PC-9 (cell line): ENCODE data around the gene TCTN3.
"Not testable (repeated sequence)": the region's sequence is repeated elsewhere in the genome, so short reads cannot be mapped to it uniquely, and the experiment has no call there.

Experiments
- CTCF ChIP-seq: fragments of 200-600 bp; sonication (generic); conservative IDR thresholded peaks from 2 replicates; pipeline ENCODE4 v1.6.1; 2017; ENCODE audit warnings: mixed run types, antibody characterized with exemption, mild to moderate bottlenecking, moderate library complexity
- EZH2 ChIP-seq: fragments of 200-600 bp; sonication (generic); IDR thresholded peaks from 2 replicates; pipeline ENCODE4 v1.8.0; 2017; ENCODE audit warnings: antibody characterized with exemption, low read depth

- TF ChIP-seq CTCF, EZH2: not testable (repeated sequence)
Observed at GRCh38 chr10:95720745-95721144, 27.0 kb upstream of the TCTN3 start.
